OCI-LY3 (cell line): ENCODE measurements around the gene CAPZB.

Experiments
- CTCF ChIP-seq: fragments of 200-600, 300-600 bp; sonication (generic); IDR thresholded peaks from 2 replicates; pipeline ENCODE4 v1.5.1; 2014; ENCODE audit warnings: antibody characterized with exemption, low read length, low read depth
- EZH2phosphoT487 ChIP-seq: fragments of 200-600 bp; shearing (Covaris generic); IDR thresholded peaks from 2 replicates; pipeline ENCODE4 v1.6.1; 2018; ENCODE audit warnings: antibody characterized with exemption, mixed run types, low read depth

DNA sequence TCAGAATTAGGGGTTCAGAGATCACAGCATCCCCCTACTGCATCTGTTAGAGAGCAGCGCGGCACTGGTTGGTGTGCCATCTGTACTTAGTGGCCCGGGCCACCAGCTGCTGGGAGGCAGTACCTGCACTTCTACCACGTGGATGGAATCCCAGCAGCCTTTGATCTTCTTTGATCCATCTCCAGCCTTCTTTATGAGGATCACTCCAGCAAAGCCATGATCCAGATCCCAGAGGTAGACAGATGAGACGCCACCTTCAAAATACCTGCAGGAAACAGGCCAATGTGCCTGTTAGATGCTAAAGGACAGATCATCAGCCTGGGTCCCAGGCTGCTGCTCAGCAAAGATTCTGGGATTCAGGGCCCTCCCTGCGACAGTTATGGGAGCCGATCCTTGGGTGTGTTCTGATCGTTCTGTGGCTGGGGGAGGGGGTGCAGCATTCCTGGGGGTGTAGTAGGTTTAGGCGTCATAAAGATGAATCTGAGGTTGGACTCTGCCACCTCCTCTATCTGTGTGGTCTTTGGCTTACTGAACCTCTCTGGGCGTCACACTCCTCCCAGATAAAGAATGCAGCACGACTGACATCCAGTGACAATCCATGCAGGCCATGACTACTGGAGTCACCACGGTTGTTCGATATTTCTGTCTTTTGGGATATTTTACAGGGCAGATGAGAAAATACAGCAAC, 127.9 kb downstream of the CAPZB start:
- no peak for TF ChIP-seq CTCF
- TF ChIP-seq EZH2phosphoT487 = no peak
